Measurements from ENCODE around the gene EIF2B2. TPM values are rescaled to one million over a fixed set of nuclear protein-coding genes. Genes with fewer than 3 reads are reported as not detected.

The EIF2B2 gene
- total and polyA plus RNA-seq, 4 donors, result 19.6 to 45.2 (median 35.0) TPM

DNA sequence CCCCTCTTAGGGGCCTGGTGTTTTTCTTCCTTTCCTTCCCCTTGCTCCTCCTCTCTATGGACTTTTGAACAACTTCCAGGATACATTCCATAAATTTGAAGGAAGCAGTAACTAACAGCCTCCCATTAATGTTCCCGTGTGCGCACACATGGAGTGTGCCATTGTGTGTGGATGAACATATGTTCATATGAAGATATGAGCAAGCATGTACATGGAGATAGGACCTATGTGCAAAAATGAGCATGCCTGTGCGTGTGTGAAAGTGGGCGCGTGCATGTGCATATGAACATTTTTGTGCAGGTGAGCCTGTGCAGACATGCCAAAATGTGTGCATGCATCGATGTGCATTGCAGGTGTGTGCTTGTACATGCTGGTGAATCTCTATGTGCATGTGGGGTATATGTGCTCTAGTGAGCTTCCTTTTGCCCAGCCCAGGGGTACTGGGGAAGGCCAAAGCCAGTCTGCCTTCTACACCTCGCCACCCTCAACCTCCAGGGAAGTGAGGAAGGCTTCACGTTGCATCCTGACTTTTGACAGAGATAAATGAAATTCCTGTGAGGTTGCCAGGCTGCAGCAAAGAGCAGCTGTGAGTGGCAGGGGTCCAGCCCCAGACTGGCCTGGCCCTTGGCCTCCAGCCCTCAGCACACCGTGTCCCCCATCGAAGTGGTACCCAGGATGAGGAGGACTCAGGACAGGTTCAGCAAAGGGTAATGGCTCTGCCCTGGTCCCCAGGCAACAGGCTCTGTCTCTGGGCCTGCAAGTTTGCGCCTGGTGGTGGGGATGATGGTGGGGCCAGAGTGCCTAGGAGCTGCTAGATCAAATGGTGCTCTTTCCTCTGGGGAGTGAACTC is 26.2 kb upstream of the EIF2B2 start:
- H3K4me1 ChIP-seq (ENCODE audit: control insufficient read depth in 5 of 5, insufficient read depth in 5 of 5, low read length in 5 of 5), result peaks cover 7 to 85% (median 27%) of the 10 kb centered on the region in 5 donors
- DNase-seq (no peak), ATAC-seq (ENCODE audit: insufficient read depth, low FRiP score) (no peak)
- H3K9ac ChIP-seq (ENCODE audit: insufficient read depth in 1 of 2, low read length in 2 of 2), result no peak overlapping the region
- no peaks in the 10 kb centered on the region for H3K27me3 ChIP-seq (ENCODE audit: control insufficient read depth in 3 of 3, insufficient read depth in 3 of 3, low read length in 2 of 3)
- no peak overlapping the region for H3K27ac ChIP-seq (ENCODE audit: low read depth in 1 of 2, low read length in 1 of 2)
- no peak overlapping the region for H3K4me3 ChIP-seq
- H3K36me3 ChIP-seq (ENCODE audit: control insufficient read depth in 4 of 4, insufficient read depth in 4 of 4, low read length in 4 of 4), result no peaks in the 10 kb centered on the region
- 81 to 82% methylated on average over 11 of the region's 11 CpGs for WGBS, 2 donors
- TF ChIP-seq, protein P1, sequence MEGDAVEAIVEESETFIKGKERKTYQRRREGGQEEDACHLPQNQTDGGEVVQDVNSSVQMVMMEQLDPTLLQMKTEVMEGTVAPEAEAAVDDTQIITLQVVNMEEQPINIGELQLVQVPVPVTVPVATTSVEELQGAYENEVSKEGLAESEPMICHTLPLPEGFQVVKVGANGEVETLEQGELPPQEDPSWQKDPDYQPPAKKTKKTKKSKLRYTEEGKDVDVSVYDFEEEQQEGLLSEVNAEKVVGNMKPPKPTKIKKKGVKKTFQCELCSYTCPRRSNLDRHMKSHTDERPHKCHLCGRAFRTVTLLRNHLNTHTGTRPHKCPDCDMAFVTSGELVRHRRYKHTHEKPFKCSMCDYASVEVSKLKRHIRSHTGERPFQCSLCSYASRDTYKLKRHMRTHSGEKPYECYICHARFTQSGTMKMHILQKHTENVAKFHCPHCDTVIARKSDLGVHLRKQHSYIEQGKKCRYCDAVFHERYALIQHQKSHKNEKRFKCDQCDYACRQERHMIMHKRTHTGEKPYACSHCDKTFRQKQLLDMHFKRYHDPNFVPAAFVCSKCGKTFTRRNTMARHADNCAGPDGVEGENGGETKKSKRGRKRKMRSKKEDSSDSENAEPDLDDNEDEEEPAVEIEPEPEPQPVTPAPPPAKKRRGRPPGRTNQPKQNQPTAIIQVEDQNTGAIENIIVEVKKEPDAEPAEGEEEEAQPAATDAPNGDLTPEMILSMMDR (IDR thresholded peaks at IDR 0.05; ENCODE audit: control extremely low read depth, extremely low read depth), result no peak
- no peaks in the 10 kb centered on the region for H3K9me3 ChIP-seq (ENCODE audit: control insufficient read depth in 4 of 4, insufficient read depth in 3 of 4, low read length in 3 of 4)

DNA sequence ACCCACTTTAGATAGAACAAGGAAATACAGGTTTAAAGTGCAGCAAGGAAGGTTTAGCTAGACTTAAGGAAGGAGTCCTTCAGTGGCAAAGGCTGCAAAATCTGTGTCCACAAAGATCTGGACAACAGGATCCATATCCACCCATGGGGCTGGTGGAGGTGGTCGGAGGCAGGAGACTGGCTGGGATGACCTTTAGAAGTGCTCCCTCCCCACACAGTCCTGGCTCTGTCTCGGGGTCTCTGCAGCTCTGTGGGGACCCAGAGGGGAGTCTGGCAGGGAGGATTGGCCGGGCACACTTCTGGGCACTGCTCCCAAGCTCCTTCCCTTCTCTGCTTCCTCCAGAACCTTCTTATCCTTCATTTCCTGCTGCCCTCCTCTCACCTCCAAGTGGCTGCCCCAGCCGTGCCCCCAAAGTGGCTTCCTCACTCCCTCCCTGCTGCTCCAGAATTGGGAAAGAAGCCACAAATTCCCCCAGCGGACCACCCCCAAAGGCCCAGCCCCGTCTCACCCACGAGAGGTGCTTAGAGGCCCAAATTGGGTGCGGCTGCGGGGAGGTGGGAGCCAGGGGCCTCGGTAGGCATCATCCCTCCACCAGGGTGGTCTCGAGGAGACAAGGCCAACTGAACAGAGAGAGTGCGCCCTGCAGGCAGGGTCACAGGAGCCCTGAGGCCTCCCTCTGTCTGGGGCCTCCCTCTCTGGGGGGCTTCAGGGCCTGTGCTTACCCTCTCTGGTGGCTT is 25.4 kb upstream of the EIF2B2 start:
- Histone ChIP-seq H3K9ac (ENCODE audit: insufficient read depth in 1 of 2, low read length in 2 of 2) (no peak overlapping the region), H3K27ac (ENCODE audit: low read depth in 1 of 2, low read length in 1 of 2) (no peak overlapping the region), H3K27me3 (ENCODE audit: control insufficient read depth in 3 of 3, insufficient read depth in 3 of 3, low read length in 2 of 3) (no peaks in the 10 kb centered on the region), H3K4me3 (no peak overlapping the region), H3K36me3 (ENCODE audit: control insufficient read depth in 4 of 4, insufficient read depth in 4 of 4, low read length in 4 of 4) (no peaks in the 10 kb centered on the region), H3K9me3 (ENCODE audit: control insufficient read depth in 4 of 4, insufficient read depth in 3 of 4, low read length in 3 of 4) (no peaks in the 10 kb centered on the region), H3K4me1 (ENCODE audit: control insufficient read depth in 5 of 5, insufficient read depth in 5 of 5, low read length in 5 of 5) (peaks cover 7 to 94% (median 27%) of the 10 kb centered on the region in 5 donors)
- no peak for ATAC-seq (ENCODE audit: insufficient read depth, low FRiP score)
- DNase-seq, result peak in 2 of 3 donors; percentile 32 to 57
- TF ChIP-seq, protein P1 (IDR thresholded peaks at IDR 0.05; ENCODE audit: control extremely low read depth, extremely low read depth), result no peak
- WGBS, 2 donors, result 79 to 80% methylated on average over 12 of the region's 12 CpGs

DNA sequence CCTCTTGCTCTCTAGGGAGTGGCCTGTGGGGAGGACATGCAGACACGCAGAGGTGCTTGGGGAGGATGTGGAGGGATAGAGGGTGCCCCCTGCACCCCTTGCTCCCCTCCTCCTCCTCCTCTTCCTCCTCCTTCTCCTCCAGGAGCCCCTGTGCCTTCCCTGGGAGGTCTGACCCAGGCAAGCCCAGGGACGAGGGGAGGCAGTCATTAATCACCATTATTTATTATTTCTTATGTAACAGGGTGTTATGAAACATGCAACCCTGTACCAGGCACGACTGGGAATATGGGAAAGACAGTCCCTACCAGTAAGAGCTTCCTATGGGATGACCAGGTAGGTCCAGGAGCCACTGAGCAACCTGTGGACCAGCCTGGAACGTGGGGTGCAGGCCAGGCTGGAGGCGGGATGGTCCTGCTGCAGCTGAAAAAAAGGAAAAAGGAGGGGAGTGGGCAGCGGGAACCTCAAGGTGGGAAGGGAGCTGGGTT is 24.8 kb upstream of the EIF2B2 start:
- H3K27me3 ChIP-seq (ENCODE audit: control insufficient read depth in 3 of 3, insufficient read depth in 3 of 3, low read length in 2 of 3), result no peaks in the 10 kb centered on the region
- H3K9ac ChIP-seq (ENCODE audit: insufficient read depth in 1 of 2, low read length in 2 of 2), result no peak overlapping the region
- TF ChIP-seq, protein P1 (IDR thresholded peaks at IDR 0.05; ENCODE audit: control extremely low read depth, extremely low read depth), result no peak
- DNase-seq, result no peak
- H3K27ac ChIP-seq (ENCODE audit: low read depth in 1 of 2, low read length in 1 of 2), result no peak overlapping the region
- no peak overlapping the region for H3K4me3 ChIP-seq
- H3K36me3 ChIP-seq (ENCODE audit: control insufficient read depth in 4 of 4, insufficient read depth in 4 of 4, low read length in 4 of 4), result no peaks in the 10 kb centered on the region
- WGBS, 2 donors, result 57 to 65% methylated on average over 6 of the region's 6 CpGs
- no peak for ATAC-seq (ENCODE audit: insufficient read depth, low FRiP score)
- no peaks in the 10 kb centered on the region for H3K9me3 ChIP-seq (ENCODE audit: control insufficient read depth in 4 of 4, insufficient read depth in 3 of 4, low read length in 3 of 4)
- H3K4me1 ChIP-seq (ENCODE audit: control insufficient read depth in 5 of 5, insufficient read depth in 5 of 5, low read length in 5 of 5), result peaks cover 3 to 93% (median 25%) of the 10 kb centered on the region in 5 donors

Measured in lung (tissue), 12 donors.